Measurements from ENCODE around the gene TMEM121.

The TMEM121 gene

DNA sequence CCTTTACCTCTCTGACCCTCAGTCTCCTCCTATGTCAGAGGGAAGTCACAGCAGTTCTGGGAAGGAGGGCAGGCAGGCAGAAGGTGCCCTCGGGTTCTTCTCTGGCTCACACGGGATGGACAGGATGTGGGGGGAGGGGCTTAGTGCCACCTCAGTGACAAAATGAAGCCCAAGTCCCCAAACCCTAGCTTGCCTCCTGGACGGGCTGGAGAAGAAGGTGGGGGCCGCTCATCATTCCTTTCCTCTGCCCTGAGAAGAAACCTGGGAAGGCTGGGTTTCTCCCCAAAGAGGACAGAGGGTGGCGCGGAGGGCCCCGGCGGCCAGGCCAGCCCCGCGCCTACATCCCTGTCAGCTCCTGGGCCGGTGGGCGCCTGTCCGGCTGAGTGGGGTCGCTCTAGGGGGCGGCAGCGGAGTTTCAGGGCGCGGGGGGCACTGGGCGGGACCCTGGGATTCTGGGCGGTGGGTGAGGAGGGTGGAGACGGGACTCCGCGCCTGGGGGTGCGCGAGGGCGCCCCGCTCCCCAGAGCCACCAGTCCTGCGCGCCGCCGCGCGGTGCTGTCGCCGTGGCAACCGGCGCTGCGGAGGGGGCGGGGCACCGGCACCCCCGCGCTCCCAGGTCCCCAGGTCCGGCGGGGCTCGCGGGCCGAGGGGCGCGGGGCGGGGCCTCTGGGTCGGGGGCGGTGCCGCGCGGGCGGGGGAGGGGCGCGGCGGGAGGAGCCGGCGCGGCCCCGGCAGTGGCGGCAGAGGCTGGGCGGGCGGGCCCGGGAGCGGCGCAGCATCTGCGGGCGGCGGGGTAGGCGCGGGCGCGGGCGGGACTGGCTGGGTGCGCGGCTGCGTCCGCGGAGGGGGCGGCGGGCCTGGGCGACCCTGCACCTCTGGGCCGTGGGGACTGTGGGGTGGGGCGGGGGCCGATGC, at the start of gene TMEM121:
Gene TMEM121 (plus strand): TSS at position 723 of the 915 bp plus-strand sequence. CDS start 2,252 bp downstream, outside the sequence.
- DNase-seq (ENCODE audit: low read depth in 2 of 2): no peak

DNA sequence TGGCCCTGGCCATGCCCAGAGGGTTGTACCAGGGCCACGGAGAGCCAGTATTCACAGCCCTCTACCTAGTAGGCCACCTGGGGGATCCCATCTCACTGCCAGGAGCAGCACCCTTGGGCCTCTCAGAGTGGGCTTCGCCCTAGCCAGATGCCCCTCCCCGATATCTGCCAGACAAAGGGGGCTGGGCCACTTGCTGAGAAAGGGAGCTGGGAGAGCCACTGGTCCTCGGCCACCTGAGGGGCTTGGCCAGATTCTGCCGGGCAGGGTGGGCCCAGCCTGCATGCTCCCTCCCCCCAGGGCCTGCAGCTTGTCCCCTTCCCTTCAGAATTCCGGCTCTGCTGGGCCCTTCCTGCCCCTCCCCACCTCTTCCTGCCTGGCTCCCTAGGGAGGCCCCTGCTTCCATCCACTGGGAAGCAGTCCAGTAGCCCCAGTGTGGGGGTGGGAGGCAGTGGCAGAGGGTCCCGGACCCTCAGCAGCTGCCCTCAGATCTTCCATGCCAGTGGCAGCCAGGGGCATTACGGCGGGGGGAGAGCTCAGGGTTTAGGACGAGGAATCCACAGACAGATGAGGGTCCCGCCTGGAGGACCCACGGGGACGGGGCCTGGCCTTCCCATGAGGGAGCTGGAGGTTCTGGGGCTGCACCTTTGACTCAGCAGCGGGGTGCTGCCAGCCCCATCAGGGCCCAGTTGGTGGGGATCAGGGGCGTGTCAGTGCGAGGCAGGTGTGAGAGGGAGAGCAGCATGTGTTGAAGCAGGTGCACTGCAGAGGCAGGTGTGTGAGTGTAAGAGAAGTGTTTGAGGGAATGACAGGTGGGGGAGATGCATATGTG, 49.3 kb upstream of the TMEM121 start:
- no peak for DNase-seq (ENCODE audit: low read depth in 2 of 2)

DNA sequence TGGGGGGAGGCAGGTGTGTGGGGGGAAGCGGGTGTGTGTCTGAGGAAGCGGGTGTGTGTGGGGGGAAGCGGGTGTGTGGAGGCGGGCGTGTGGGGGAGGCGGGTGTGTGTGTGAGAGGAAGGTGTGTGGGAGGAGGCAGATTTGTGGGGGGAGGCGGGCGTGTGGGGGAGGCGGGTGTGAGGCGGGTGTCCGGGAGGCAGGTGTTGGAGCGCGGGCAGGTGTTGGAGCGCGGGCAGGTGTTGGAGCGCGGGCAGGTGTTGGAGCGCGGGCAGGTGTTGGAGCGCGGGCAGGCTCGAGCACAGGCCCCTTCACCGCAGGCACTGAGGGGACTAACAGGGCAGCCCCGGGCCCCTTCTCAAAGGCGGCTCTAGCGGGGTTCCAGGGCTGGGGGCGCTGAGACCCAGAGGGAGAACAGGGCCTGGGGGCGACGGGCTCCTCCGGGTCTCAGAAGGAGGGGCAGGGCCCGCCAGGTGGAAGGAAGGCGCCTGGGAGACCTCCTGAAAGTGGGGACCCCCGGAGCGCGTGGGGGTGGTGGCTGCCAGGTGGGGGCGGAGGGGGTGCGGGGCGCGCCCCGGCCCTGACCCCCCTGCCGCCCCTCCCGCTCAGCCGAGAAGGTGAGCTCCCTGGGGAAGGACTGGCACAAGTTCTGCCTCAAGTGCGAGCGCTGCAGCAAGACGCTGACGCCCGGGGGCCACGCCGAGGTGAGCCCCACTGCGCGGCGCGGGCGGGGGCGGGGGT, 48.6 kb upstream of the TMEM121 start:
- DNase-seq (ENCODE audit: low read depth in 2 of 2): no peak

GRCh38 chr14:105478398-105479251, 47.8 kb upstream of the TMEM121 start:
- DNase-seq (ENCODE audit: low read depth in 2 of 2): no peak

DNA sequence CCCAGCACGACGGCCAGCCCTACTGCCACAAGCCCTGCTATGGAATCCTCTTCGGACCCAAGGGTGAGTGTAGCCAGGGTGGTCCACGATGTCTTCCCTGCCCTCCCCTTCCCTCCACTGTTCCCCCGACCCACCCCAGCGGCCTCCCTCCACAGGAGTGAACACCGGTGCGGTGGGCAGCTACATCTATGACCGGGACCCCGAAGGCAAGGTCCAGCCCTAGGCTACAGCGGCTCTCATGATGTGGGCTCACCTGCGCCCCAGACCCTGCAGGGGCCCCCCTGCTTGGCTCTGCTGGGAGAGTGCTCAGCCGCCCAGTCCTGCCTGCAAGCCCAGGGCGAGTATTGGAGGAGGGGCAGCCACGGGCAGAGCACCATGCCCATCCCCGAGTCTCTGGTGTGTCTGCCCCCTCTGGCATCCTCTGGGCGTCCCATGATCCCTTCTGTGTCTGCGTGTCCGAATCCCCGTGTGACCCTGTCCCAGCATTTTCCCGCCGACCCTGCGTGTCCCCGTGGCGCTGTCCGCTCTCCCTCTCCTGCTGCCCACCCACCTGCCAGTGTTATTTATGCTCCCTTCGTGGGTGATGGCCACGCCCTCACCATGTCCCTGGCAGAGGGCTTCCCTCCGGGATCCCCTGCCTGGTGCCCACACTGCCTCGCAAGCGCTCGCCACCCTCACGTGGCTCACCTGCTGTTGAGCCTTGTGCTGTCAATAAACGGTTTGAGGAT, 46.8 kb upstream of the TMEM121 start:
- no peak for DNase-seq (ENCODE audit: low read depth in 2 of 2)

DNA sequence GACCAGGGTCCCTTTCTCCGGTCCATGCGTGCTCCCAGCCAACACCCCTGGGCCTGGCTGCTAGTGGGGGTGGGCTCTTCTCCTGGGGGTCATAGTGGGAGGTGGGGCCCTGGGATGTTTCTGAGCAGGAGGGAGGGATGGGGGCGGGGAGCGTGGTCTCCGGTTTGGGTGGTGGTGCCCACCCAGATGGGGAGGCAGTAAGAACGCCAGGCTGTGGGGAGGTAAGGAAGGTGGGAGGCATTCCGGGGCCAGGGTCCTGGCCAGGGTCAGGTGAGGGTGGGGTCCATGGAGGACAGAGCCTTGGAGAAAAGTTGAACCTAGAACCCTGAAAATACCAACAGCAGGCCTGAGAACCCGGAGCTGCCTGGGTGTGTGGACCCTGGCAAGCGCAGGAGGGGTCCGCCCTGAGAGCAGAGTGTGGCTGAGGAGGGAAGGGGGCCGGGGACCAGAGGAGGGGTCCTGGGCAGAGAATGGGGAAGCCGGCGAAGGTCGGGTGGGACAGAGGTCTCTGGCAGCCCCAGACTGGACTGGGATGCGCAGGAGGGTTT, 46.1 kb upstream of the TMEM121 start:
- no peak for DNase-seq (ENCODE audit: low read depth in 2 of 2)

- DNase-seq (ENCODE audit: low read depth in 2 of 2): peak; percentile 83 to 91
Measured at GRCh38 chr14:105480807-105481801, 45.3 kb upstream of the TMEM121 start.

DNA sequence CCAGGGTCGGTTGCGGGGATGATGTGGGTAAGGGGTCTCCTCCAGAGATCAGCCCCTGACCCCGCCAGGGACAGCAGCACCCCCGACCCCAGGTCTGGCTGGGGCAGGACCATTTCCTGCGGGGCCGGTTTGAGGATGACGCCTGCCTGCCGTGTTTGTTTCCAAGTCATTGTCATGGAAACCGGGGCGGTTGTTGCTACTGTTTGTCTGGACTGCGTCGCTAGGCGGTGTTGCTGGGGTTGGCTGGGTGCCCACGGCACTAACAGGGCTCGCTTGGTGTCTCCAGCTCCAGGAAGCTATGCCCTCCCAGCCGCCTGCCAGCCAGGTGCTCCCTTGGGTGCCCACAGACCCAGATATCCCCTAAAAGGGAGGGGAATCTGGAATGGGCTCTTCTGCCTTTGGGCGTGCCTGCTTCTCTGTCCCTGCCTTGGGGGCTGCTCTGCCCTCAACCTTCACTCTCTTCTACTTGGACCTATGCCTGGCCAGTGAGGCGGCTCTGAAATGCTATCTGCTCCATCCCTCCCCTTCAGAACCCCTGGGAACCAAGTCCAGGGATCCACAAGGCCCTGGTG, 44.4 kb upstream of the TMEM121 start:
- DNase-seq (ENCODE audit: low read depth in 2 of 2): peak; percentile 82 to 89

DNA sequence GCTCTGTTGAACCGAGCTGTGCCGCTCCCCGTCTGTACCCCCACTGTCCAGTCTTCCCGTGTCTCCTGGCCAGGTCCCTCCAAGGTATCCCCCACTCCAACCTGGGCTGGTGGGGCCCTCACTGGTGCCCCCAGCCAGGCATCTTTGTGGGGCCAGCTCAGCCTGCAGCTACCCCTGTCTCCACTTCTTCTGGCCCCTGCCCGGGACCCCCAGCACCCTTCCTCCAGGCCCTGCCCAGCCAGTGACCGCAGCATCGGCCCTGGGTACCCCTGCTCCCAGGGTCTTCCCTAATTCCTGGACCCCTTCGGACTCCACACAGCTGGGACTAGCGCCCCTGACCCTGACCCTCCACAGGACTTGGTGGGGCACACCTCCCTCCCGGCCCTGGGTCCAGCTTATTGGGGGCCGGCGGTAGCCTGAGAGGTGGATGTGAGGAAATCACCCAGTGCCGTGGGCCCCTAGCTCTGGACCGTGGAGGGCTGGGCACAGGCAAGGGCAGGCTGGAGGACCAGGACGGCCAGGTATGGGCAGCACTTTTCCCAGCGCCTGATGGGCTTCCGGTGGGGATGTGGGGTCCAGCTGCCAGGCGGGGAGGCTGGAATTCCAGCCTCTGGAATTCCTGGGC, 43.8 kb upstream of the TMEM121 start:
- no peak for DNase-seq (ENCODE audit: low read depth in 2 of 2)

DNA sequence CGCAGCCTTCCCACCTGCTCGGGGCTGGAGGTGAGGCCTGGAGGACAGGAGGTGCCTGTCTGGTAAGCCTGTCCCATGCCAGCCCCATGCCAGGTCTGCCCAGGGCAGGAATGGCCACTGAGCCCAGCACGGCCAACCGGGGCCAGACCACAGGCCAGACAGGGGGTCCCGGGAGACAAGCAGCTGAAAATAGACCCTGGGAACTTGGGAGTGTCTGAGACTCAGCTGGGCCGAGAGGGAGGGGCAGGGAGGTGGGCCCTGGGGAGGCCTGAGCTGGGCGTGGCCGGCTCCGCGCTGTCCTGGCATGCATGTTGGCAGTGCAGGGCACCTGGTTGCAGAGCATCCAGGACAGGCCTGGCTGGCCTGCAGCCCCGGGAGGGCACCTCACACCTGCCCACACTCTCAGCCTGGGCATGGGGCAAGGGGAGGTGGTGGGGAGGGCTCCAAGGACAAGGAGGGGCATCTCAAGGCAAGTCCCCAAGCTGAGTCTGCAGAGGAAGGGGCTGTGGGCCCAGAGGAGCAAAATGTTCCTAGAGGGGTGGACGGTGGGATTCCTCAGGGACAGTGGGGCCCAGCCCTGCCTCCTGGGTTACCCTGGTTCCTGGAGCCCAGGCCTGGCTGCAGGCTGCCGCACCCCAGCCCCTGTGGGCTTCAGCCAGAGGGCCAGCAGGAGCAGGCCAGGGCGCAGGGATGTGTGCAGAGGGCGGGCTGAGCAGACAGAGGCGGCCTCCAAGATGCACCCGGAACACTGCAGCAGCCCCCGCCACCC, 42.9 kb upstream of the TMEM121 start:
- no peak for DNase-seq (ENCODE audit: low read depth in 2 of 2)

DNA sequence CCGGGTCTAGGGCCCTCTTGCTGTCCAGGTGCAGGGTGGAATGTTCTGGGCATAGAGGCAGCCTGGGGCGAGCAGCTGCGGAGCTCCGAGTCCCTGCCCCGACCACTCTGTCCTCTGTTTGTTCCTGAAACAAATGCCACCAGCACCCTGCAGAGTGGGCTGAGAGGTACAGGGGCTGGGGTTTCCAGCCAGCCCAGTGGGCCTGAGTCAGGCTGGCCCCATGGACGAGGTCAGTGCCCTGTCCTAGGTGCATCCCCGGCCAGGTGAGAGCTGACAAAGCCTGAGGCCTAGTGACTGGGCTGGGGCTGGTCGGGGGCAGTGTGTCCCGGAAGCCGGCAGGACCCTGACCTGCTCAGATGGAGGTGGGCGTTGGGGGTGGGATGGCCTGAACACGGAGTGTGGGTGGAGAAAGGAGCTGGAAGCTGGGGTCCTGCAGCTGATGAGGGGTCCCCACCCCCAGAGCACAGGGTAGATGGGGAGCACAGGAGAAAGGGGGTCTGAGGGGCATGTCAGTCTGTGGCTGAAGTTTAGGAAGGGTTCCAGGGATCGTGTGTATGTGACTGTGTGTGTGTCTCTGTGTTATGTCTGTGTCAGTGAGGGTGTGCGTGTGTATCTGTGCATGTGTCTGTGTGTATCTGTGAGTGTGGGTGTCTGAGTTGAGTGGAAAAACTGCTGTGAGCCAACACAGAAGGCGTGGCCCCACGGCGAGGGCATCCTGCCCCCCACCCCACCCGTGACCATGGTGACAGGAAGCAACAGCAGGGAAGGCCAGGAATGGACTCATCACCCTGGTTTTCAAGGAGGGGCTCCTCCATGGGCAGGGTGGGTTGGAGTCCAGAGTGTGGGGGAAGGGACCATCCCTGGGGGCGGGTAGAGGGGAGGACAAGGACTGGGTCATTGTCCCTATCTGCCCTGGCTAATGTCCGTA, 42.0 kb upstream of the TMEM121 start:
- DNase-seq (ENCODE audit: low read depth in 2 of 2): no peak

DNA sequence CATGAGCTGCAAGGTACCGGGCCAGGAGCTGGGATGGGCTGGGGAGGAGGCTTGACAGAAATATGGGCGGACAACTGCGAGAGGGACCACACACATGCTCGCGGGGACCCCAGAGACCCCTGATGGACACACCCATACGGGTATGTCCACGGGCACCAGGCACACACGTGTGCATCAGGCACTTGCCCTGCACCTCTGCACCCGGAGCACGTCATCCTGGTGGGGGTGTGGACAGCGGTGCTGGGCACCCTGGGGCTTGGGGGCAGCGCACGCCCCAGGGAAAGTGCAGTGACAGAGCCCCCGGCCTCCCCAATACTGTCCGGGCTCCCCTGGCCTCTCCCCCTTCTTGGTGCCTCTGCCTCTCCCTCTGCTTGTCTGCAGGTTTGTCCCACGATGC, 41.4 kb upstream of the TMEM121 start:
- no peak for DNase-seq (ENCODE audit: low read depth in 2 of 2)

DNA sequence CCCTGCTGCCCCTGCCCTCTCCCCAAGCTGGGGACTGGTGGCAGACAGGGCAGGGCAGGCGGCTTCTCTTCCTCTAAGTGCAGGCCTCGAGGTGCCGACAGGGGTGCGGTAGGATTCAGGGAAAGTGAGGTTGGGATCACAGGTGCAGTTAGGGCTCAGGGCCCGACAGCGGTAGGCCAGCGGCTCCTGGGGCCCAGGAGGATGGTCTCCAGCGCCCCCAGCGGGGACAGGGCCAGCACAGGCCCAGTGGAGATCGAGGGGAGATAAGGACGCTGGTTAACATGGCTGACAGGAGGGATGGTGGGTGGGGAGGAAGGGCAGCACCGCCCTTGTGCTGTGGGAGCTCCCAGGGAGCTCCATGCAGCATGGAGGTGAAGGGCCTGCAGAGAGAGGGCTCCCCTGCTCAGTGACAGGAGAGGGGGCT, 40.6 kb upstream of the TMEM121 start:
- peak in 1 of 2 donors; percentile 48 for DNase-seq (ENCODE audit: low read depth in 2 of 2)

DNA sequence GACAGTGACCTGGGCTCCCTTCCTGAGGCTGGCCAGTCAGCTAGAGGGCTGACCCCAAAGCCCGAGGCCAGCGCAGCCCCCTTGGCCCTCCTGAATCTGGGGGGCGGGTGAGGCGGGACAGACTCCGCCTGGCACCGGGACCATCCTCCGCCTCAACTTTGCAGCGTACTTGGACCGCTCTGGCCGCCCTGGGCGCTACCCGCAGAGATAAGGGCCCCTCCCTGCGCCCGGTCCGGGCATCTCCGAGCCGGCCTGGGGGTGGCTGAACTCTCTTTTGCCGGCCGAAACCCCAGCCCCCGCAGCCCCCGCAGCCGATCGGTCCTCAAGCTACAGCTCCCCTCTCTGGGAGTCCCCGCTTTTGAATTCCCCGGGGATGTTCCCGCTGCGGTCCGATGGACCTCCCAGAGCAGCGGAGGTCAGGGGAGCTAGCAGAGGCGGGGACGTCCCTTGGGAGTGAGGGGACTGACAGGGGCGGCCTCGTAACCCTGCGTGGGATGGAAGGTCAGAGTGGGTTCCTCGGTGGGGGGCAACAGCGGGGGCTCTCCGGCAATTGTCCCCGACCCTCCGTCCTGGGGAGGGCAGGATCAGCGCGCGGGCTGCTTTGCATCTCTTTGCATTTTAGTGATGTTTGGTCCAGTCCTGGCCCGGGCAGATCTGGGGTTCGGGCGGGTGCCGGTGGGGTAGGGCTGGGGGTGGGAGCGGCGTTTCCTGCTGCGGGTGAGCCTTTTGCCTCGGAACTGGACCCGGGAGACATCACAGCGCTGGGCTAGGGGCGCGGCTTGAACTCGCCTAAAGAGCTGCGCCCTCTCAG, 40.0 kb upstream of the TMEM121 start, which contains the start of gene CRIP1:
Gene CRIP1 (plus strand): TSS at position 724 of the 811 bp plus-strand sequence. CDS start 374 bp downstream, outside the sequence.
- no peak for DNase-seq (ENCODE audit: low read depth in 2 of 2)

- DNase-seq (ENCODE audit: low read depth in 2 of 2): peak in 1 of 2 donors; percentile 60
Measured at GRCh38 chr14:105486974-105487448, 39.4 kb upstream of the TMEM121 start.

Measured in stimulated activated CD4-positive, alpha-beta T cell treated with anti-CD3 and anti-CD28 coated beads, Interleukin-4, amount 100 ng/mL, for 48 hours (primary cell).